Activated gamma-delta T cell (primary cell): Measurements from ENCODE around the gene TMED8.

Source experiments
- DNase-seq: peaks from one replicate; lab custom pipeline; 2025; lab: John Stamatoyannopoulos, UW

TMED8 gene

DNA sequence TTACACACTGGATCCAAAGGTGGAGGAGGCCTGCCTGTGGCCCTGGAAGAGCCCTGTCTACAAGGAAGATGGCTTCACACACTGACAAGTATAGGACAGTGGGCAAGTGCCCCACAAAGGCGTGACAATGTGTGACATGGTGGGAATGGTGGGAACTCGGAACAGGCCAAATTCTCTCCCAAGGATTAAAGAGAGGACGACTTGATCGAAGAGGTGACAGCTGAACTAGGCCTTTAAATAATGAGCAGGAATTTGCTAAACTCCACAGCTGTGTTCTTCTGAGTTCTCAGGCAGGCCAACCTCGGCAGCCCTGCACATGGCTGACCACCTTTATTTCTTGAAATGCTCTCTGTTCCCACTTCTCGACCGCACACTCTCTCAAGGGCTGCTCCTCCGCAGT lies 80.0 kb downstream of the TMED8 start:
- DNase-seq = no peak

GRCh38 chr14:77296155-77296554 lies 80.7 kb downstream of the TMED8 start:
- DNase-seq = no peak

DNA sequence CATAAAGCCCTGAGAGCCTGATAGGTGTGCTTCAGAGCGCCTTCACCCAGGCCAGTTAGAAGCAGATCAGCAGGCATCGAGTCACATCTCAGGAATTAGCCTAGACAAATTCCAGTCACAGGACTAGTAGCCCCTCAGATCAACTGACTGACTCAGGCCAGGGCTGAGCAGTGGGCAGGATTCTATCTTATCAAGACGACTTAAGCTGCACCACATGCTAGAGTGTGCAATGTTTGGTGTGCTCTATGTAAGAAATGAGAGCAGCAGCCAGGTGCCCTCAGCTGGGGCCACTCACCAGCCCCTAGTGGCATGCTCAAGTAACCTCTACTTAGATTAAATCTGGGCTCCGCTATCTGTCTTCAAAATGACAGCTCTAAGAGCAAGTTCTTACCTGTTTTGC lies 86.2 kb downstream of the TMED8 start:
- no peak for DNase-seq

DNA sequence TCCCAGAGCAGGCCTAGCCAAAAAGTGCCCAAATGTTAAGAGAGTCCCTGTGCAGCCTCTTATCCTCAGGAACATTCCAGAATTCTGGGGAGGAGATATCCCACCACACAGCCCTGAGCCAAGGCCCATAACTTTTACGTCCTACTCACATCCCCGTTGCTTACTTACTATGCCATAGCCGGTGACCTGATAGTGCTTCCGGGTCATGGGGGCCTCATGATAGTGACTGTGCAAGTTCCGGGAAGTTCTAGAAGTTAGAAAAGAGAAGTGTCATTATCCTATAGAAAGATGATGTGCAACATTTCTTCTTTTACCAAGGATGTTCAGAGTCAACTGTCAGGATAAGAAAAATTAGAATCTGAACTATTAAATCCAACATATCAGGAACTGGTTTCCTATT lies 90.3 kb downstream of the TMED8 start:
- no peak for DNase-seq
